SU-DHL-6 (cell line): ENCODE results near the gene ZFHX3.

Experiments used
- H2AFZ ChIP-seq: fragments of 200-600 bp; sonication (generic); 2 replicates; pipeline ENCODE4 v1.6.1; 2014; ENCODE audit warnings: low read depth, mild to moderate bottlenecking, moderate library complexity, mixed read lengths, antibody characterized with exemption, low read length; ENCODE audit not compliant: severe bottlenecking
- H3F3A ChIP-seq: fragments of 200-600 bp; shearing (Covaris generic); 2 replicates; pipeline ENCODE4 v1.6.0; 2016; ENCODE audit warnings: antibody characterized with exemption, mild to moderate bottlenecking; ENCODE audit not compliant: insufficient read depth
- H3K27ac ChIP-seq: fragments of 200-600 bp; sonication (generic); 2 replicates; pipeline ENCODE4 v1.5.1; 2016; ENCODE audit warnings: low read depth, mild to moderate bottlenecking, low read length, moderate library complexity, mixed read lengths
- H3K27me3 ChIP-seq: fragments of 200-600 bp; sonication (generic), shearing (Covaris generic); 2 replicates; pipeline ENCODE4 v1.6.0; 2014; ENCODE audit warnings: mild to moderate bottlenecking, low read length
- H3K36me3 ChIP-seq: fragments of 200-600 bp; sonication (generic); 2 replicates; pipeline ENCODE4 v1.6.1; 2014; ENCODE audit warnings: mild to moderate bottlenecking, low read length, mixed read lengths
- H3K4me2 ChIP-seq: fragments of 300-600, 200-600 bp; shearing (Covaris generic), sonication (generic); 2 replicates; pipeline ENCODE4 v1.6.0; 2014; ENCODE audit warnings: low read length, low read depth, mild to moderate bottlenecking; ENCODE audit not compliant: poor library complexity, severe bottlenecking
- H3K4me3 ChIP-seq: fragments of 200-600 bp; sonication (generic); 2 replicates; pipeline ENCODE4 v1.5.1; 2014; ENCODE audit warnings: antibody characterized with exemption, low read length, mild to moderate bottlenecking, mixed read lengths; ENCODE audit not compliant: insufficient read depth, poor library complexity, severe bottlenecking
- H3K79me2 ChIP-seq: fragments of 200-600 bp; sonication (generic); 2 replicates; pipeline ENCODE4 v1.6.1; 2014; ENCODE audit warnings: mild to moderate bottlenecking, low read length, moderate library complexity; ENCODE audit not compliant: insufficient read depth
- H3K9ac ChIP-seq: fragments of 200-600 bp; sonication (generic); 2 replicates; pipeline ENCODE4 v1.7.0; 2014; ENCODE audit warnings: mild to moderate bottlenecking, low read length
- H3K9me2 ChIP-seq: fragments of 200-600 bp; sonication (generic); replicated peaks from 2 replicates; pipeline ENCODE4 v1.6.1; 2014; ENCODE audit warnings: low read length; ENCODE audit not compliant: insufficient read depth
- H3K9me3 ChIP-seq: fragments of 200-600 bp; sonication (generic); 2 replicates; pipeline ENCODE4 v1.6.1; 2014; ENCODE audit warnings: low read length, mixed read lengths; ENCODE audit not compliant: insufficient read depth
- H4K20me1 ChIP-seq: fragments of 200-600 bp; sonication (generic); 2 replicates; pipeline ENCODE4 v1.6.1; 2014; ENCODE audit warnings: low read depth, mild to moderate bottlenecking, antibody characterized with exemption, low read length, moderate library complexity, mixed read lengths
- CTCF ChIP-seq: fragments of 200-600 bp; sonication (generic); IDR thresholded peaks from one replicate; pipeline ENCODE4 v1.5.1; 2017; ENCODE audit warnings: antibody characterized with exemption, mild to moderate bottlenecking, low read length, moderate library complexity; ENCODE audit not compliant: insufficient read depth, poor library complexity, severe bottlenecking
- EZH2phosphoT487 ChIP-seq: fragments of 200-600 bp; sonication (generic), shearing (Covaris generic); conservative IDR thresholded peaks from 2 replicates; pipeline ENCODE4 v1.6.1; 2018; ENCODE audit warnings: mild to moderate bottlenecking, antibody characterized with exemption, low read length, moderate library complexity, mixed read lengths

The ZFHX3 gene

DNA sequence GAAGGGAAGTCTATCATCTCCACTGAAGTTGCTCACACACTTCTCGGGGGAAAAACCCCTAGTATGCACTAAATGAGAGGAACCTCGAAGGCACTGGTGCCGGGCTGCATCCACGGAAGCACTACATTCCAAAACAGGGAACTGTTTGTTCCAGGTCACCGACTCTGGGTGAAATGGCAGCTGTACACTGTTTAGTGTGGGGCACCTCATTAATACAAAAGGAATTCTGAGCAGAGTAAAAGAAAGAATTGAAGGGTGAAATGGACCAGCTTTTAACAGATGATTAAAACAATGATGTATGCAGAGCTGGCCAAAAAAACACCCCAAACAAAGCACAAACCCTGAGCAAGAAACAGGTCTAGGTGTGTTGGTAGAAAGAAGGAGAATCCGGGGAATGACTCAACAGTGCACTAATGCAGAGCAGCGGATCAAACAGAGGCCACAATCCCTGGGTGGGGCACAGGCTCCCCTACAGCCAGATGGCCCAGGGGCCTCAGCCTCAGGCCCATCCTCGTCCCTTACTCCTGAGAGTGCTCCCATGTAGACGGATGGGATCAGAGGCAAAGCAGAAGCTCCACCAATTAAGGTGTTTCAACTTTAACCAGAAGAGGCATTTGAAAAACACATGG is 161.5 kb downstream of the ZFHX3 start:
- H4K20me1 ChIP-seq: no peaks in the 10 kb centered on the region
- H3K9ac ChIP-seq: no peak overlapping the region
- no peak overlapping the region for H3K27ac ChIP-seq
- no peaks in the 10 kb centered on the region for H3K79me2 ChIP-seq
- no peaks in the 10 kb centered on the region for H3K9me2 ChIP-seq
- no peaks in the 10 kb centered on the region for H3K27me3 ChIP-seq
- H3K4me3 ChIP-seq: no peak overlapping the region
- H3F3A ChIP-seq: no peaks in the 10 kb centered on the region
- H3K9me3 ChIP-seq: no peaks in the 10 kb centered on the region
- no peak overlapping the region for H2AFZ ChIP-seq
- no peak overlapping the region for H3K4me2 ChIP-seq
- no peak for TF ChIP-seq CTCF
- no peak for TF ChIP-seq EZH2phosphoT487
- H3K36me3 ChIP-seq: no peaks in the 10 kb centered on the region

GRCh38 chr16:72884573-72884972 is 163.4 kb downstream of the ZFHX3 start:
- no peaks in the 10 kb centered on the region for H3K79me2 ChIP-seq
- no peak for TF ChIP-seq CTCF
- no peak for TF ChIP-seq EZH2phosphoT487
- H3K4me3 ChIP-seq: no peak overlapping the region
- H2AFZ ChIP-seq: no peak overlapping the region
- no peaks in the 10 kb centered on the region for H3K9me3 ChIP-seq
- H3K4me2 ChIP-seq: no peak overlapping the region
- no peaks in the 10 kb centered on the region for H4K20me1 ChIP-seq
- H3F3A ChIP-seq: no peaks in the 10 kb centered on the region
- no peak overlapping the region for H3K9ac ChIP-seq
- no peak overlapping the region for H3K27ac ChIP-seq
- H3K27me3 ChIP-seq: no peaks in the 10 kb centered on the region
- H3K9me2 ChIP-seq: no peaks in the 10 kb centered on the region
- no peaks in the 10 kb centered on the region for H3K36me3 ChIP-seq

- Histone ChIP-seq H3F3A (no peaks in the 10 kb centered on the region), H3K79me2 (no peaks in the 10 kb centered on the region), H3K4me3 (no peak overlapping the region), H3K27me3 (no peaks in the 10 kb centered on the region), H3K9me3 (no peaks in the 10 kb centered on the region), H3K9me2 (no peaks in the 10 kb centered on the region), H3K27ac (no peak overlapping the region), H3K9ac (no peak overlapping the region), H3K4me2 (no peak overlapping the region), H4K20me1 (no peaks in the 10 kb centered on the region), H2AFZ (no peak overlapping the region), H3K36me3 (no peaks in the 10 kb centered on the region)
- no peak for TF ChIP-seq EZH2phosphoT487
- TF ChIP-seq CTCF: no peak
These were observed 163.9 kb downstream of the ZFHX3 start for GRCh38 chr16:72884037-72884436.
